H1 (cell line): Measurements from ENCODE around the gene NUP50. TPM values are rescaled to one million over a fixed set of nuclear protein-coding genes. Genes with fewer than 3 reads are reported as not detected.

Source experiments
- POU5F1 ChIP-seq: IDR thresholded peaks from 2 replicates; pipeline ENCODE4 v1.6.1; 2011; ENCODE audit warnings: low read depth, mild to moderate bottlenecking, low read length, moderate library complexity
- polyA plus RNA-seq, 7 experiments: library from polyadenylated mRNA; depleted of rRNA in 3 of 7; stranded (reverse) in 5 of 7; unstranded in 2 of 7; fragments of >200 nt in 5 of 7; fragments of 200-250 nt in 2 of 7; gene quantifications; 1 replicate in 5 of 7; 2 replicates in 1 of 7; 4 replicates in 1 of 7; pipeline versions ENCODE4 v1.2.1 to v1.2.3, GENCODE V29; 2011 to 2013; ENCODE audit warnings: missing spikeins in 2 of 7, mixed read lengths in 2 of 7
- total RNA-seq: library from RNA; stranded (reverse); fragmentation: NEBNext Ultra II Directional; extraction: Animal tissue kit (Norgen Biotek cat#: 25700); gene quantifications from 2 replicates; pipeline ENCODE4 v1.2.1, GENCODE V29; 2021
- TF ChIP-seq, protein P1 (sequence below): fragments of 300-600 bp; sonication (generic); IDR thresholded peaks from 2 replicates; pipeline ENCODE4 v1.7.1; 2012; ENCODE audit warnings: low read length, moderate library complexity, mild to moderate bottlenecking, inconsistent platforms; ENCODE audit not compliant: insufficient replicate concordance

NUP50 gene
- total and polyA plus RNA-seq, 2 of the 8 experiments (the other 6 are each of a cell fraction or from before 2014, with no cell fraction given) = 20.0 to 112 TPM

DNA sequence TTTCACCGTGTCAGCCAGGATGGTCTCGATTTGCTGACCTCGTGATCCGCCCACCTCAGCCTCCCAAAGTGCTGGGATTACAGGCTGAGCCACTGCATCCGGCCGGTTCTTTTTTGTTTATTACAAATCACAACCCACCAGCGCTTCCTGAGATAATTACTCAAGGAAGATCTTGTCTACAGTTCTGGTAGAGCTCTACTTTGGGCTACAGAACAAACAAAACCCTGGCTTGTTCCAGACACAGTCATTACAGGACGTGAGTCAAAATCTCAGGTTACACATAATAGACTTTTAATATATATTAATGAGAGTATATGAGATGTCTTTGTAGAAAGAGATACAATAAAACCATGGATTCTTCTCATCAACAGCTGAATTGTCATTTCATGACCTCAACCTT, 42.8 kb upstream of the NUP50 start (continued):
- TF ChIP-seq, protein P1, sequence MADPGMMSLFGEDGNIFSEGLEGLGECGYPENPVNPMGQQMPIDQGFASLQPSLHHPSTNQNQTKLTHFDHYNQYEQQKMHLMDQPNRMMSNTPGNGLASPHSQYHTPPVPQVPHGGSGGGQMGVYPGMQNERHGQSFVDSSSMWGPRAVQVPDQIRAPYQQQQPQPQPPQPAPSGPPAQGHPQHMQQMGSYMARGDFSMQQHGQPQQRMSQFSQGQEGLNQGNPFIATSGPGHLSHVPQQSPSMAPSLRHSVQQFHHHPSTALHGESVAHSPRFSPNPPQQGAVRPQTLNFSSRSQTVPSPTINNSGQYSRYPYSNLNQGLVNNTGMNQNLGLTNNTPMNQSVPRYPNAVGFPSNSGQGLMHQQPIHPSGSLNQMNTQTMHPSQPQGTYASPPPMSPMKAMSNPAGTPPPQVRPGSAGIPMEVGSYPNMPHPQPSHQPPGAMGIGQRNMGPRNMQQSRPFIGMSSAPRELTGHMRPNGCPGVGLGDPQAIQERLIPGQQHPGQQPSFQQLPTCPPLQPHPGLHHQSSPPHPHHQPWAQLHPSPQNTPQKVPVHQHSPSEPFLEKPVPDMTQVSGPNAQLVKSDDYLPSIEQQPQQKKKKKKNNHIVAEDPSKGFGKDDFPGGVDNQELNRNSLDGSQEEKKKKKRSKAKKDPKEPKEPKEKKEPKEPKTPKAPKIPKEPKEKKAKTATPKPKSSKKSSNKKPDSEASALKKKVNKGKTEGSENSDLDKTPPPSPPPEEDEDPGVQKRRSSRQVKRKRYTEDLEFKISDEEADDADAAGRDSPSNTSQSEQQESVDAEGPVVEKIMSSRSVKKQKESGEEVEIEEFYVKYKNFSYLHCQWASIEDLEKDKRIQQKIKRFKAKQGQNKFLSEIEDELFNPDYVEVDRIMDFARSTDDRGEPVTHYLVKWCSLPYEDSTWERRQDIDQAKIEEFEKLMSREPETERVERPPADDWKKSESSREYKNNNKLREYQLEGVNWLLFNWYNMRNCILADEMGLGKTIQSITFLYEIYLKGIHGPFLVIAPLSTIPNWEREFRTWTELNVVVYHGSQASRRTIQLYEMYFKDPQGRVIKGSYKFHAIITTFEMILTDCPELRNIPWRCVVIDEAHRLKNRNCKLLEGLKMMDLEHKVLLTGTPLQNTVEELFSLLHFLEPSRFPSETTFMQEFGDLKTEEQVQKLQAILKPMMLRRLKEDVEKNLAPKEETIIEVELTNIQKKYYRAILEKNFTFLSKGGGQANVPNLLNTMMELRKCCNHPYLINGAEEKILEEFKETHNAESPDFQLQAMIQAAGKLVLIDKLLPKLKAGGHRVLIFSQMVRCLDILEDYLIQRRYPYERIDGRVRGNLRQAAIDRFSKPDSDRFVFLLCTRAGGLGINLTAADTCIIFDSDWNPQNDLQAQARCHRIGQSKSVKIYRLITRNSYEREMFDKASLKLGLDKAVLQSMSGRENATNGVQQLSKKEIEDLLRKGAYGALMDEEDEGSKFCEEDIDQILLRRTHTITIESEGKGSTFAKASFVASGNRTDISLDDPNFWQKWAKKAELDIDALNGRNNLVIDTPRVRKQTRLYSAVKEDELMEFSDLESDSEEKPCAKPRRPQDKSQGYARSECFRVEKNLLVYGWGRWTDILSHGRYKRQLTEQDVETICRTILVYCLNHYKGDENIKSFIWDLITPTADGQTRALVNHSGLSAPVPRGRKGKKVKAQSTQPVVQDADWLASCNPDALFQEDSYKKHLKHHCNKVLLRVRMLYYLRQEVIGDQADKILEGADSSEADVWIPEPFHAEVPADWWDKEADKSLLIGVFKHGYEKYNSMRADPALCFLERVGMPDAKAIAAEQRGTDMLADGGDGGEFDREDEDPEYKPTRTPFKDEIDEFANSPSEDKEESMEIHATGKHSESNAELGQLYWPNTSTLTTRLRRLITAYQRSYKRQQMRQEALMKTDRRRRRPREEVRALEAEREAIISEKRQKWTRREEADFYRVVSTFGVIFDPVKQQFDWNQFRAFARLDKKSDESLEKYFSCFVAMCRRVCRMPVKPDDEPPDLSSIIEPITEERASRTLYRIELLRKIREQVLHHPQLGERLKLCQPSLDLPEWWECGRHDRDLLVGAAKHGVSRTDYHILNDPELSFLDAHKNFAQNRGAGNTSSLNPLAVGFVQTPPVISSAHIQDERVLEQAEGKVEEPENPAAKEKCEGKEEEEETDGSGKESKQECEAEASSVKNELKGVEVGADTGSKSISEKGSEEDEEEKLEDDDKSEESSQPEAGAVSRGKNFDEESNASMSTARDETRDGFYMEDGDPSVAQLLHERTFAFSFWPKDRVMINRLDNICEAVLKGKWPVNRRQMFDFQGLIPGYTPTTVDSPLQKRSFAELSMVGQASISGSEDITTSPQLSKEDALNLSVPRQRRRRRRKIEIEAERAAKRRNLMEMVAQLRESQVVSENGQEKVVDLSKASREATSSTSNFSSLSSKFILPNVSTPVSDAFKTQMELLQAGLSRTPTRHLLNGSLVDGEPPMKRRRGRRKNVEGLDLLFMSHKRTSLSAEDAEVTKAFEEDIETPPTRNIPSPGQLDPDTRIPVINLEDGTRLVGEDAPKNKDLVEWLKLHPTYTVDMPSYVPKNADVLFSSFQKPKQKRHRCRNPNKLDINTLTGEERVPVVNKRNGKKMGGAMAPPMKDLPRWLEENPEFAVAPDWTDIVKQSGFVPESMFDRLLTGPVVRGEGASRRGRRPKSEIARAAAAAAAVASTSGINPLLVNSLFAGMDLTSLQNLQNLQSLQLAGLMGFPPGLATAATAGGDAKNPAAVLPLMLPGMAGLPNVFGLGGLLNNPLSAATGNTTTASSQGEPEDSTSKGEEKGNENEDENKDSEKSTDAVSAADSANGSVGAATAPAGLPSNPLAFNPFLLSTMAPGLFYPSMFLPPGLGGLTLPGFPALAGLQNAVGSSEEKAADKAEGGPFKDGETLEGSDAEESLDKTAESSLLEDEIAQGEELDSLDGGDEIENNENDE = no peak
- TF ChIP-seq POU5F1 = no peak
